H9 (cell line): ENCODE results near the gene MRPL44. TPM values are rescaled to one million over a fixed set of nuclear protein-coding genes. Genes with fewer than 3 reads are reported as not detected.

ENCODE experiments used
- DNase-seq: peaks from one replicate; pipeline ENCODE4 v3.0.0-alpha.2; 2017
- H2AFZ ChIP-seq: one replicate; pipeline ENCODE4 v1.6.1; 2013; ENCODE audit warnings: mild to moderate bottlenecking, low read length, control low read depth, moderate library complexity
- H2AK5ac ChIP-seq: 2 replicates; pipeline ENCODE4 v1.6.1; 2013; ENCODE audit warnings: low read length, control low read depth, mixed read lengths; ENCODE audit not compliant: insufficient read length
- H2BK120ac ChIP-seq: one replicate; pipeline ENCODE4 v1.6.1; 2013; ENCODE audit warnings: low read depth, mild to moderate bottlenecking, low read length, control low read depth, inconsistent platforms; ENCODE audit not compliant: poor library complexity, severe bottlenecking
- H2BK12ac ChIP-seq: 2 replicates; pipeline ENCODE4 v1.6.1; 2013; ENCODE audit warnings: low read length, control low read depth, mixed read lengths, low read depth; ENCODE audit not compliant: insufficient read length
- H2BK15ac ChIP-seq: 2 replicates; pipeline ENCODE4 v1.6.1; 2013; ENCODE audit warnings: low read depth, low read length, control low read depth
- H2BK20ac ChIP-seq: one replicate; pipeline ENCODE4 v1.6.1; 2013; ENCODE audit warnings: low read depth, mild to moderate bottlenecking, low read length, control low read depth, inconsistent platforms; ENCODE audit not compliant: poor library complexity, severe bottlenecking
- H2BK5ac ChIP-seq: 2 replicates; pipeline ENCODE4 v1.6.1; 2013; ENCODE audit warnings: low read length, control low read depth, mixed read lengths; ENCODE audit not compliant: insufficient read length
- H3K14ac ChIP-seq: 2 replicates; pipeline ENCODE4 v1.6.1; 2013; ENCODE audit warnings: low read length, control low read depth; ENCODE audit not compliant: insufficient read depth
- H3K18ac ChIP-seq: 2 replicates; pipeline ENCODE4 v1.6.1; 2013; ENCODE audit warnings: low read depth, mild to moderate bottlenecking, mixed read lengths, low read length, control low read depth; ENCODE audit not compliant: insufficient read length
- H3K23ac ChIP-seq: 2 replicates; pipeline ENCODE4 v1.6.1; 2013; ENCODE audit warnings: low read length, control low read depth, mixed read lengths, low read depth; ENCODE audit not compliant: insufficient read length
- H3K23me2 ChIP-seq: 2 replicates; pipeline ENCODE4 v1.6.1; 2013; ENCODE audit warnings: low read depth, mild to moderate bottlenecking, mixed read lengths, low read length, control low read depth; ENCODE audit not compliant: insufficient read length, poor library complexity, severe bottlenecking
- H3K27ac ChIP-seq: 2 replicates; pipeline ENCODE4 v1.5.1; 2013; ENCODE audit warnings: low read length, control low read depth, mixed read lengths, low read depth; ENCODE audit not compliant: insufficient read length
- H3K27me3 ChIP-seq: 2 replicates; pipeline ENCODE4 v1.6.1; 2013; ENCODE audit warnings: low read length, control low read depth, inconsistent platforms; ENCODE audit not compliant: insufficient read depth
- H3K4ac ChIP-seq: 2 replicates; pipeline ENCODE4 v1.6.1; 2013; ENCODE audit warnings: low read depth, mild to moderate bottlenecking, control low read depth, inconsistent platforms, low read length, moderate library complexity
- H3K4me1 ChIP-seq: 2 replicates; pipeline ENCODE4 v1.6.1; 2013; ENCODE audit warnings: low read length, control low read depth, inconsistent platforms; ENCODE audit not compliant: insufficient read depth
- H3K4me2 ChIP-seq: 2 replicates; pipeline ENCODE4 v1.6.1; 2013; ENCODE audit warnings: low read length, control low read depth, mixed read lengths; ENCODE audit not compliant: insufficient read length, insufficient read depth
- H3K56ac ChIP-seq: 2 replicates; pipeline ENCODE4 v1.6.1; 2013; ENCODE audit warnings: low read depth, mild to moderate bottlenecking, mixed read lengths, low read length, control low read depth; ENCODE audit not compliant: insufficient read length
- H3K79me1 ChIP-seq: 2 replicates; pipeline ENCODE4 v1.6.1; 2013; ENCODE audit warnings: low read depth, mild to moderate bottlenecking, moderate library complexity, low read length, control low read depth, inconsistent platforms; ENCODE audit not compliant: insufficient read depth, poor library complexity, severe bottlenecking
- H3K79me2 ChIP-seq: 2 replicates; pipeline ENCODE4 v1.6.1; 2013; ENCODE audit warnings: low read length, control low read depth, inconsistent platforms; ENCODE audit not compliant: insufficient read depth
- H3K9ac ChIP-seq: 2 replicates; pipeline ENCODE4 v1.6.1; 2013; ENCODE audit warnings: low read length, control low read depth, mixed read lengths; ENCODE audit not compliant: insufficient read length; ENCODE audit errors: extremely low read depth
- H3K9me3 ChIP-seq: one replicate; pipeline ENCODE4 v1.6.1; 2013; ENCODE audit warnings: low read depth, low read length, inconsistent platforms; ENCODE audit not compliant: control insufficient read depth
- H3T11ph ChIP-seq: one replicate; pipeline ENCODE4 v1.6.1; 2013; ENCODE audit warnings: mild to moderate bottlenecking, low read length, control low read depth, inconsistent platforms
- H4K20me1 ChIP-seq: one replicate; pipeline ENCODE4 v1.6.1; 2013; ENCODE audit not compliant: control insufficient read depth, insufficient read length, insufficient read depth
- H4K5ac ChIP-seq: 2 replicates; pipeline ENCODE4 v1.6.1; 2013; ENCODE audit warnings: low read depth, mild to moderate bottlenecking, mixed read lengths, low read length, control low read depth; ENCODE audit not compliant: insufficient read length
- H4K8ac ChIP-seq: replicated peaks from 2 replicates; pipeline ENCODE4 v1.6.1; 2013; ENCODE audit warnings: low read length, control low read depth, mixed read lengths, low read depth; ENCODE audit not compliant: insufficient read length
- H4K91ac ChIP-seq: 2 replicates; pipeline ENCODE4 v1.6.1; 2013; ENCODE audit warnings: low read depth, mild to moderate bottlenecking, moderate library complexity, mixed read lengths, low read length, control low read depth; ENCODE audit not compliant: insufficient read length
- H3K27ac Mint-ChIP-seq, 3 experiments: 2 replicates in 2 of 3; 3 replicates in 1 of 3; pipeline ENCODE4 v1.8.0; 2020 to 2021; ENCODE audit warnings: mixed read lengths in 3 of 3, mild to moderate bottlenecking in 1 of 3, moderate library complexity in 1 of 3
- H3K27me3 Mint-ChIP-seq: 2 replicates; pipeline ENCODE4 v1.8.0; 2021; ENCODE audit warnings: low read depth, mild to moderate bottlenecking, moderate library complexity, mixed read lengths
- H3K36me3 Mint-ChIP-seq, 3 experiments: 2 replicates in 2 of 3; 3 replicates in 1 of 3; pipeline ENCODE4 v1.8.0; 2020 to 2021; ENCODE audit warnings: low read depth in 3 of 3, mixed read lengths in 3 of 3; ENCODE audit not compliant: insufficient read depth in 1 of 3
- H3K4me1 Mint-ChIP-seq, 2 experiments: 2 replicates each; pipeline ENCODE4 v1.8.0; 2020; ENCODE audit warnings: mixed read lengths in 2 of 2
- H3K4me3 Mint-ChIP-seq, 2 experiments: 2 replicates in 1 of 2; 3 replicates in 1 of 2; pipeline ENCODE4 v1.8.0; 2020 to 2021; ENCODE audit warnings: mild to moderate bottlenecking in 2 of 2, mixed read lengths in 2 of 2, moderate library complexity in 1 of 2
- H3K9me3 Mint-ChIP-seq, 2 experiments: 2 replicates in 1 of 2; 3 replicates in 1 of 2; pipeline ENCODE4 v1.8.0; 2020; ENCODE audit warnings: mild to moderate bottlenecking in 2 of 2, mixed read lengths in 2 of 2, moderate library complexity in 1 of 2
- CTCF ChIP-seq: fragments of 200-600 bp; sonication (generic); conservative IDR thresholded peaks from 3 replicates; pipeline ENCODE4 v1.8.0; 2021; ENCODE audit warnings: antibody characterized with exemption, mild to moderate bottlenecking
- WGBS: extraction: QIAGEN DNeasy Blood & Tissue Kit; methylation state at CpG from one replicate; pipeline ENCODE4 v1.1.7; 2013; ENCODE audit warnings: missing lambda C conversion rate, low lambda C conversion rate, mixed read lengths; ENCODE audit not compliant: insufficient read length; ENCODE audit errors: extremely low coverage; 5-methylcytosine and 5-hydroxymethylcytosine counted together
- total RNA-seq: library from RNA; stranded (reverse); gene quantifications from 2 replicates; pipeline ENCODE4 v1.2.1, GENCODE V29; 2021

Gene MRPL44
- total RNA-seq, 1 experiment from 2014 or later: 46.1 TPM

DNA sequence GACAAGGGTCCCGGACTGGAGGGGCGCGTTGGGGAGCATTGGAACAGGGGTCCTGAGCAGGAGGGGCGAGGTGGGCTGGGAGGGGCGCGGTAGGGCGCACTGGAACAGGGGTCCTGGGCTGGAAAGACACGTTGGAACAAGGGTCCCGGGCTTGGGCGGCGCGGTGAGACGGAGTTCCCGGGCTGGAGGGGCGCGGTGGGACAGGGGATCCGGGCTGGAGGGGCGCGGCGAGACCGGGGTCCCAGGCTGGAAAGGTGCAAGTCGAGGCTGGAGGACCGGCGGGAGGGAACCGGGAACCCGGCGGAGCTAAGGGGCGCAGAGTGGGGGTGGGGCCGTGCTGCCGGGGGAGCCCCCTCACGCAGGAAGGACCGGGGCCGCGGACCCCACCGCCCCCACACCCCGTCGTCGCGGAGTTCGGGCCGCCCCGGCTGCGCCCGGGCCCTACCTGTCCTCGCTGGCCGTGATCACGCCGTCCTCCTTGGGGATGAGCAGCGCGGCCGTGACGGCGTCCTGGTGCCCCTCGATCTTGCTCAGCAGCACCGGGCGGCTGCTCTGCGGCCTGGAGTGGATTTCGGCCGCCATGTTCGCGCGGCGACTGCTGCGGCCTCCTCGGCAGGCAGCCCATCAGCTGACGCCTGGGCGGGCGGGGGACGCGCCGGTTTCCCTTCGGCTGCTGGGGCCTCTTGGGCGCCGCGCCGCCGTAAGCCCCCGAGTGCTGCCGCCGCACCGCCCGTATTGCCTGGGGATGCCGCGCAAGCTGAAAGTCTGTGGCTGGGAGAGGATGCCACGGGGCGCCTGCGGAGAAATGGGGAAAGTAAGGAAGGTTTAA lies 12.3 kb upstream of the MRPL44 start, which contains the start of gene WDFY1:
TSS of gene WDFY1 (minus strand) at position 633 of the 829 bp plus-strand sequence. CDS start at position 582, 51 bp downstream.
- Histone ChIP-seq H3K4ac (no peak within 1 kb of the TSS), H2BK120ac (no peak within 1 kb of the TSS), H3K9me3 (no peaks in the 10 kb centered on the region), H3K56ac (no peak within 1 kb of the TSS), H3K14ac (peak within 1 kb of the TSS; percentile 96), H4K91ac (no peak within 1 kb of the TSS), H2BK15ac (no peak within 1 kb of the TSS), H2AFZ (no peak within 1 kb of the TSS), H2BK5ac (no peak within 1 kb of the TSS), H3K79me1 (peaks cover 7% of the 10 kb centered on the region), H3K23ac (no peak within 1 kb of the TSS), H2BK20ac (no peak within 1 kb of the TSS), H3T11ph (no peak within 1 kb of the TSS), H2BK12ac (no peak within 1 kb of the TSS), H3K79me2 (peaks cover 18% of the 10 kb centered on the region; the same call in 1 of the 2 replicates), H4K8ac (no peak within 1 kb of the TSS), H3K23me2 (peaks cover 2% of the 10 kb centered on the region), H3K18ac (peak within 1 kb of the TSS; percentile 91), H2AK5ac (no peak within 1 kb of the TSS), H4K20me1 (no peaks in the 10 kb centered on the region), H3K9ac (peak within 1 kb of the TSS; percentile 88), H3K27me3 (no peaks in the 10 kb centered on the region), H4K5ac (no peak within 1 kb of the TSS), H3K27ac (no peak within 1 kb of the TSS), H3K4me1 (peaks cover 9% of the 10 kb centered on the region), H3K4me2 (peak within 1 kb of the TSS; percentile 60)
- TF ChIP-seq CTCF: no peak
- Mint-ChIP-seq H3K9me3 (no peaks in the 10 kb centered on the region; a peak in 1 of 5 replicates), H3K4me3 (peak within 1 kb of the TSS; percentile 97 to 99), H3K36me3 (peaks cover 8 to 13% (median 10%) of the 10 kb centered on the region in 3 experiments), H3K4me1 (peaks cover 36 to 41% of the 10 kb centered on the region in 2 experiments), H3K27me3 (peaks cover 2% of the 10 kb centered on the region), H3K27ac (peak within 1 kb of the TSS in 2 of 3 experiments; percentile 81 to 98; a peak in 4 of 7 replicates)
- WGBS: no CpG with 5 or more reads among the region's 87 CpGs
- DNase-seq: peak; percentile 90
